ENCODE measurements around the gene OR10X1.

OR10X1 gene

GRCh38 chr1:158583962-158584361 lies 4.3 kb upstream of the OR10X1 start:
- DNase-seq (ENCODE audit: low read depth) = no peak
- no peak overlapping the region for H3K4me3 ChIP-seq (ENCODE audit: low read depth, low read length)
- no peak for TF ChIP-seq CTCF (IDR thresholded peaks at IDR 0.05; ENCODE audit: insufficient read depth, low read depth, low read length, missing control alignments)

- H3K4me3 ChIP-seq (ENCODE audit: low read depth, low read length) = no peak overlapping the region
- DNase-seq (ENCODE audit: low read depth) = no peak
- no peak for TF ChIP-seq CTCF (IDR thresholded peaks at IDR 0.05; ENCODE audit: insufficient read depth, low read depth, low read length, missing control alignments)
Measured at GRCh38 chr1:158577561-158577960, 2.1 kb downstream of the OR10X1 start.

- DNase-seq (ENCODE audit: low read depth) = no peak
- H3K4me3 ChIP-seq (ENCODE audit: low read depth, low read length) = no peak overlapping the region
- no peak for TF ChIP-seq CTCF (IDR thresholded peaks at IDR 0.05; ENCODE audit: insufficient read depth, low read depth, low read length, missing control alignments)
Measured at GRCh38 chr1:158572226-158572625, 7.5 kb downstream of the OR10X1 start.

GRCh38 chr1:158570480-158570879 lies 9.2 kb downstream of the OR10X1 start, which contains the start of gene OR6P1:
Gene OR6P1, minus strand, starts transcription at chr1:158570580. Its CDS starts 6,976 bp downstream, at chr1:158563604.
- H3K4me3 ChIP-seq (ENCODE audit: low read depth, low read length) = no peak within 1 kb of the TSS
- no peak for TF ChIP-seq CTCF (IDR thresholded peaks at IDR 0.05; ENCODE audit: insufficient read depth, low read depth, low read length, missing control alignments)
- DNase-seq (ENCODE audit: low read depth) = no peak

- no peak overlapping the region for H3K4me3 ChIP-seq (ENCODE audit: low read depth, low read length)
- TF ChIP-seq CTCF (IDR thresholded peaks at IDR 0.05; ENCODE audit: insufficient read depth, low read depth, low read length, missing control alignments) = no peak
- DNase-seq (ENCODE audit: low read depth) = no peak
Measured at GRCh38 chr1:158564608-158565007, 15.1 kb downstream of the OR10X1 start.

- no peak overlapping the region for H3K4me3 ChIP-seq (ENCODE audit: low read depth, low read length)
- TF ChIP-seq CTCF (IDR thresholded peaks at IDR 0.05; ENCODE audit: insufficient read depth, low read depth, low read length, missing control alignments) = no peak
- DNase-seq (ENCODE audit: low read depth) = no peak
Measured at GRCh38 chr1:158563853-158564252, 15.8 kb downstream of the OR10X1 start.

GRCh38 chr1:158559696-158560095 lies 20.0 kb downstream of the OR10X1 start:
- no peak for DNase-seq (ENCODE audit: low read depth)
- H3K4me3 ChIP-seq (ENCODE audit: low read depth, low read length) = no peak overlapping the region
- no peak for TF ChIP-seq CTCF (IDR thresholded peaks at IDR 0.05; ENCODE audit: insufficient read depth, low read depth, low read length, missing control alignments)
